ENCODE data around the gene DISP3. TPM values are rescaled to one million over a fixed set of nuclear protein-coding genes. Genes with fewer than 3 reads are reported as not detected.

DISP3 gene
- total and polyA plus RNA-seq, 12 donors: 0.04 to 2.8 (median 0.41) TPM; not detected in 1

DNA sequence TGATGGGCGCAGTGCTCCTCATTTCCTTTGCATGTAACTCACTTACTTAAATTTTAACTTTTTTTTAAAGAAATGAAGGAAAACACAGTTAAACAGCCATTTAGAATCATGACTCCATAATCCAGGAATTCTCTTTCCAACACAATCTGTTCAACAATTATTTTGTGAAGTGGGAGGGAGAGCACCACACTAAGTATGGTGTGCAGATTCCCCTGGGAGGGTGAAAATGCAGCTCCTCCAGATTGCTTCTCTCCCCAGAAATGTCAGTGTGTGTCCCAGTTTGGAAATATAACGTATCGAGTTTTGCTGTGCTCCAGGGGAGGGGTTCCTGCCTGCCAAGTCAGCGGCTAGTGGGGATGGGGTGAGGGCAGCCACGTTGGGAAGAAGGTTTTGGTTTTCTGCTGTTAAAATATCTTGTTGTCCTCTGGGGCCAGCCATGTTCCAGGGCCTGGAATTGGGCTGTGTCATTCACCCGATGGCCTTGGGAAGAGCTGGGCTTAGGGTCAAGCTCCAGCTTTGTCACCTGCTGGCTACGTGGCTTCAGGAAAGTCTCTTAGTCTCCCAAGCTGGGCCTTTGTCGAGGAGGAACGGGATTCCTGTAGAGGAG lies 17.3 kb upstream of the DISP3 start:
- TF ChIP-seq POLR2A (IDR thresholded peaks at IDR 0.05): no peak
- TF ChIP-seq, protein P1, sequence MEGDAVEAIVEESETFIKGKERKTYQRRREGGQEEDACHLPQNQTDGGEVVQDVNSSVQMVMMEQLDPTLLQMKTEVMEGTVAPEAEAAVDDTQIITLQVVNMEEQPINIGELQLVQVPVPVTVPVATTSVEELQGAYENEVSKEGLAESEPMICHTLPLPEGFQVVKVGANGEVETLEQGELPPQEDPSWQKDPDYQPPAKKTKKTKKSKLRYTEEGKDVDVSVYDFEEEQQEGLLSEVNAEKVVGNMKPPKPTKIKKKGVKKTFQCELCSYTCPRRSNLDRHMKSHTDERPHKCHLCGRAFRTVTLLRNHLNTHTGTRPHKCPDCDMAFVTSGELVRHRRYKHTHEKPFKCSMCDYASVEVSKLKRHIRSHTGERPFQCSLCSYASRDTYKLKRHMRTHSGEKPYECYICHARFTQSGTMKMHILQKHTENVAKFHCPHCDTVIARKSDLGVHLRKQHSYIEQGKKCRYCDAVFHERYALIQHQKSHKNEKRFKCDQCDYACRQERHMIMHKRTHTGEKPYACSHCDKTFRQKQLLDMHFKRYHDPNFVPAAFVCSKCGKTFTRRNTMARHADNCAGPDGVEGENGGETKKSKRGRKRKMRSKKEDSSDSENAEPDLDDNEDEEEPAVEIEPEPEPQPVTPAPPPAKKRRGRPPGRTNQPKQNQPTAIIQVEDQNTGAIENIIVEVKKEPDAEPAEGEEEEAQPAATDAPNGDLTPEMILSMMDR (IDR thresholded peaks at IDR 0.05): no peak
- no peaks in the 10 kb centered on the region for H3K27me3 ChIP-seq

DNA sequence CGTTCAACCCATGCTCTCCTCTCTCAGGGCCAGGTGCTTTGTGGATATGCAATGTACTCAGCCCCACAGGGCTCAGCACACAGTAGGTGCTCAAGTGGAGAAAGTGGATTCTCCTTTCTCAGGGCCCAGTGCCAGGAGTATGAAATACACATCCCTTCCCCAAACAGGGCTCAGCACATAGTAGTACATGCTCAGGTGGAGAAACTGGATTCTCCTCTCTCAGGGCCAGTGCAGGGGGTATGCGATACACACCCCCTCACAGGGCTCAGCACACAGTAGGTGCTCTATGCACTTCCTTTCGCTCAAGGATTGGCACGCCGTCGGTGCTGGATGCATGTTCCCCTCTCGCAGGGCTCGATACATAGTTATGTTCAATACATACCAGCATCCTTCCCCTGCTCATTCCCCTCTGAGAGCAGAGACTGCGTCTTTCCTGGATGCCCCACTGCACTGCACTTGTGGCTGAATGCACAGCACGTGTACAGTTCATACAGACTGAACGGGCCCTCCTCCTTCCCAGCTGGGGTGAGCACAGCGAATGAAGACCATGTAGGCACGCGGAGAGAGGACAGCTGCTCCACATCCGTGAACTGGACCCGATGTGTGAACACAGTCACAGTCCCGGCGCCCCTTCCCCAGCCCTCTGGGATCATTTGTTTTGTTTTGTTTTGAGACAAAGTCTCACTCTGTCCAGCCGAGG lies 16.6 kb upstream of the DISP3 start:
- 73 to 78% (median 77%) methylated on average over 18 to 19 of the region's 19 CpGs for WGBS, 4 donors
- Histone ChIP-seq H3K36me3 (replicated peaks in 1 of 2) (no peaks in the 10 kb centered on the region), H3K4me3 (no peak overlapping the region), H3K27me3 (no peaks in the 10 kb centered on the region), H3K27ac (no peak overlapping the region), H3K9me3 (replicated peaks in 1 of 3) (no peaks in the 10 kb centered on the region), H3K4me1 (replicated peaks in 1 of 2) (peaks cover 6 to 10% of the 10 kb centered on the region in 2 donors)
- no peak for DNase-seq
- intact Hi-C loops (cut with DNase I): no loop called here
- TF ChIP-seq, protein P1 (IDR thresholded peaks at IDR 0.05): no peak
- TF ChIP-seq POLR2A (IDR thresholded peaks at IDR 0.05): no peak

More for the DNA sequence above, 17.3 kb upstream of the DISP3 start:
- H3K4me1 ChIP-seq (replicated peaks in 1 of 2): peaks cover 6 to 10% of the 10 kb centered on the region in 2 donors
- H3K36me3 ChIP-seq (replicated peaks in 1 of 2): no peaks in the 10 kb centered on the region
- H3K27ac ChIP-seq: no peak overlapping the region
- 52 to 92% (median 59%) methylated on average over 3 to 9 of the region's 9 CpGs for WGBS, 4 donors
- no peak overlapping the region for H3K4me3 ChIP-seq
- H3K9me3 ChIP-seq (replicated peaks in 1 of 3): no peaks in the 10 kb centered on the region
- intact Hi-C loops (cut with DNase I): no loop called here
- DNase-seq: peak in 4 of 7 donors; percentile 21 to 29 (median 24)

DNA sequence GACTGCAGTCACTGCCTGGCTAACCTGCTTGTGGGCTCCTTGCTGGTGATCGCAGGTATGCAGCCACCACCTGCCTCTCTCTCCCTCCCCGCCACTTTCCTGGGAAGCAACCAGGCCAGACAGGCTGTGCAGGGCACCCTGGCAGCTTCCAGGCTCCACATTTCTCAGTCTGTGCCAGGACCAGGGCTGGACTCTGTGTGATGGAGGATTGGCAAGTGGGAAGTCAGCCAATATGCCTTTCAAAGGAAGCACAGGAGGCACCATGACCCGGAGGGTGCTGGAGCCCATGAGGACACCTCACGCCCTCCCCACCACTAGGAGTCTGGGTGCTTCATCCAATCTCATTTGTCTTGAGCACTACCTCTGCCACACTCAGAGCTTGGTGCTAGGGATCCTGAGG lies 15.8 kb upstream of the DISP3 start:
- Histone ChIP-seq H3K36me3 (replicated peaks in 1 of 2) (no peaks in the 10 kb centered on the region), H3K27ac (no peak overlapping the region), H3K27me3 (no peaks in the 10 kb centered on the region), H3K4me3 (no peak overlapping the region), H3K4me1 (replicated peaks in 1 of 2) (peaks cover 6 to 10% of the 10 kb centered on the region in 2 donors), H3K9me3 (replicated peaks in 1 of 3) (no peaks in the 10 kb centered on the region)
- 79 to 89% (median 83%) methylated on average over 2 to 4 of the region's 4 CpGs for WGBS, 4 donors
- intact Hi-C loops (cut with DNase I): no loop called here
- no peak for DNase-seq
- TF ChIP-seq, protein P1 (IDR thresholded peaks at IDR 0.05): no peak
- no peak for TF ChIP-seq POLR2A (IDR thresholded peaks at IDR 0.05)

DNA sequence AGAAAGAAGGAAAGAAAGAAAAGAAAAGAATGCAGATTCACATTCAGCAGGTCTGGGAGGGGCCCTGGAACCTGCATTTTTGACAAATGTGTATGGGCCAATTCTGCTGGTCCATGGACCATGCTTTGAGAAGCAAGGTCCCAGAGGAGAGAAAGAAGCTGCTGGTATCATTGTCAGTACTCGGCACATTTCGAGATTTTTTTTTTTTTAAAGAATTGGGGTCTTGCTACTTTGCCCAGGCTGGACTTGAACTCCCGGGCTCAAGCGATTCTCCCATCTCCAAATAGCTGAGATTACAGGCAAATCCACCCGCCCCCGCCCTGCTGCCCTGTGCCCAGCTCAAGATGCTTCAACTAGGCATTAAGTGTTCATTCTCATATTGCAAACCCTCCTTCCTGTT lies 13.6 kb upstream of the DISP3 start:
- Histone ChIP-seq H3K4me1 (replicated peaks in 1 of 2) (no peaks in the 10 kb centered on the region), H3K27me3 (no peaks in the 10 kb centered on the region), H3K27ac (no peak overlapping the region), H3K9me3 (replicated peaks in 1 of 3) (no peaks in the 10 kb centered on the region), H3K36me3 (replicated peaks in 1 of 2) (no peaks in the 10 kb centered on the region), H3K4me3 (no peak overlapping the region)
- TF ChIP-seq, protein P1 (IDR thresholded peaks at IDR 0.05): no peak
- no peak for TF ChIP-seq POLR2A (IDR thresholded peaks at IDR 0.05)
- DNase-seq: no peak
- intact Hi-C loops (cut with DNase I): no loop called here
- 86 to 93% (median 87%) methylated on average over 4 to 6 of the region's 6 CpGs for WGBS, 4 donors
